GM12891 (cell line): Measurements from ENCODE around the gene USP48.
A peak's percentile ranks its signal among the peaks of the same experiment; 100 is the strongest.

Experiments
- DNase-seq: peaks from one replicate; pipeline ENCODE4 v3.0.0; 2011; ENCODE audit warnings: low spot score; ENCODE audit not compliant: insufficient read length
- FAIRE-seq: peaks from 2 replicates; lab custom pipeline; 2011; peaks lifted over from hg19 to GRCh38; lab: Jason Lieb, UNC
- PAX5 ChIP-seq: IDR thresholded peaks from 2 replicates; pipeline ENCODE4 v1.6.1; 2011; ENCODE audit warnings: low read length, moderate library complexity, mild to moderate bottlenecking; ENCODE audit not compliant: insufficient read depth, severe bottlenecking
- POLR2A ChIP-seq: IDR thresholded peaks from 2 replicates; pipeline ENCODE4 v1.6.1; 2011; ENCODE audit warnings: low read depth, low read length, control low read depth
- POLR2AphosphoS5 ChIP-seq: IDR thresholded peaks from 2 replicates; pipeline ENCODE4 v1.6.1; 2011; ENCODE audit warnings: low read depth, low read length, control low read depth
- POU2F2 ChIP-seq: IDR thresholded peaks from 2 replicates; pipeline ENCODE4 v1.6.1; 2011; ENCODE audit warnings: low read depth, mild to moderate bottlenecking, control low read depth, low read length, moderate library complexity
- SPI1 ChIP-seq: IDR thresholded peaks from 2 replicates; pipeline ENCODE4 v1.6.1; 2011; ENCODE audit warnings: low read depth, low read length, control low read depth
- TAF1 ChIP-seq: IDR thresholded peaks from 2 replicates; pipeline ENCODE4 v1.6.1; 2011; ENCODE audit warnings: low read depth, low read length, control low read depth

USP48 gene

GRCh38 chr1:21648791-21649190, 134.2 kb downstream of the USP48 start:
- TF ChIP-seq TAF1 (no peak), POU2F2 (no peak), POLR2AphosphoS5 (no peak), POLR2A (no peak), SPI1 (no peak), PAX5 (no peak)
- DNase-seq = no peak
- FAIRE-seq = no peak

- FAIRE-seq = no peak
- no peak for TF ChIP-seq SPI1
- TF ChIP-seq POU2F2 = no peak
- TF ChIP-seq POLR2A = no peak
- no peak for TF ChIP-seq PAX5
- TF ChIP-seq TAF1 = no peak
- no peak for TF ChIP-seq POLR2AphosphoS5
- no peak for DNase-seq
These were observed 134.6 kb downstream of the USP48 start for GRCh38 chr1:21648352-21648730.

GRCh38 chr1:21647431-21648351, 135.3 kb downstream of the USP48 start:
- DNase-seq (peak; percentile 65), FAIRE-seq (peak; percentile 50)
- TF ChIP-seq POLR2AphosphoS5 (no peak), SPI1 (no peak)

GRCh38 chr1:21645550-21645949, 137.4 kb downstream of the USP48 start:
- DNase-seq = no peak
- FAIRE-seq = no peak

GRCh38 chr1:21644906-21645305, 138.0 kb downstream of the USP48 start:
- FAIRE-seq = no peak
- TF ChIP-seq POU2F2 (no peak), PAX5 (no peak), POLR2A (no peak), POLR2AphosphoS5 (no peak), SPI1 (no peak), TAF1 (no peak)
- no peak for DNase-seq

More at GRCh38 chr1:21645550-21645949, 137.4 kb downstream of the USP48 start:
- TF ChIP-seq TAF1 (no peak), POLR2AphosphoS5 (no peak), POLR2A (no peak), POU2F2 (no peak), PAX5 (no peak), SPI1 (no peak)

- no peak for FAIRE-seq
- DNase-seq = no peak
- TF ChIP-seq SPI1 (no peak), PAX5 (no peak), TAF1 (no peak), POLR2A (no peak), POU2F2 (no peak), POLR2AphosphoS5 (no peak)
These were observed 138.6 kb downstream of the USP48 start for GRCh38 chr1:21644348-21644747.

- DNase-seq = no peak
- no peak for TF ChIP-seq POLR2A
- no peak for TF ChIP-seq TAF1
- no peak for TF ChIP-seq SPI1
- no peak for TF ChIP-seq POU2F2
- no peak for TF ChIP-seq PAX5
- TF ChIP-seq POLR2AphosphoS5 = no peak
- FAIRE-seq = no peak
These were observed 139.3 kb downstream of the USP48 start for GRCh38 chr1:21643624-21644023.

GRCh38 chr1:21641967-21642739, 140.8 kb downstream of the USP48 start:
- TF ChIP-seq SPI1 (no peak), PAX5 (no peak), POU2F2 (no peak), POLR2AphosphoS5 (no peak)
- DNase-seq (no peak), FAIRE-seq (no peak)

- no peak for TF ChIP-seq POU2F2
- DNase-seq = no peak
- no peak for FAIRE-seq
These were observed 141.4 kb downstream of the USP48 start for GRCh38 chr1:21641537-21641936.
